ENCODE data around the gene HMG20B.

HMG20B gene

GRCh38 chr19:3572855-3573161, at the start of gene HMG20B:
Gene HMG20B, plus strand, starts transcription at chr19:3572944. Its CDS starts 366 bp downstream, at chr19:3573310.
- TF ChIP-seq CTCF (IDR thresholded peaks at IDR 0.05; ENCODE audit: insufficient read depth, low read length, missing control alignments) = no peak
- H3K4me3 ChIP-seq (ENCODE audit: low read depth, low read length) = peak within 1 kb of the TSS; percentile 82
- POLR2A ChIA-PET = no interaction called here

DNA sequence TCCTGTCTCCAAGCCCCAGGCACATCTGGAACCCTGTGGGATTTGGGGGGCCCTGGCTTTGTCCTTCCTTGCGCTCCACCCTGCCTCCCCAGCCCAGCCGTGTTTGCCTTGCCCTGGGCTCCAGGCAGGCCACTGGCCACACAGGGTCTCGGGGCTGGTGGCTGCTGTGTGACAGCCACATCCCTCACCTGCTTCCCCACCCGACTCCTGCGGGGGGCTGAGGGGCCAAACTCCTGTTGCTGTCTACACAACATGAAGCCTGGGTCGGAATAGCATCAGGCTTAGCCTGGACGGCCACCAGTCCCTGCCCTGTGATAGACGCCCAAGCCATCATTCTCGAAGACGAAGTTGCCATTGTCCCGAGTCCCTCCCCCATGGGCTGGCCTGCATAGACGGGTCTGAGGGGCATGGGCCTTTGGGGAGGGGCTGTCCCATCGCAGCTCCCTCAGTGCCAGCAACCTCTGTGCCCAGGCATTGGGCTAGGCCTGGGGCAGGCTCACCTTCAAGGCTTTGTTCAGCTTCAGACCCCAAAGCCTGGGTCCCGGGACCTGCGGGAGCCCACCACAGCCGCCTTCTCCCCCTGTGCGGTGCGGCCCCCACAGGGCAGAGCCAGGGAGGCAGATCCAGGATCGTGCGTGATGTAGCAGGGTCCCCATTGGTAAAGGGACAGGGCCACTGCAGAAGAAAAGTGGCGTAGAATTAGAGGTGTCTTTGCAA, 49.2 kb upstream of the HMG20B start:
- POLR2A ChIA-PET = no interaction called here
- CTCF ChIA-PET = interaction anchor here (0.6 to 1.3 kb wide), 2 partner anchors 21 to 25 kb away, joined by 3 to 5 read pairs; no protein-coding TSS in a partner anchor
- TF ChIP-seq CTCF (IDR thresholded peaks at IDR 0.05; ENCODE audit: insufficient read depth, low read length, missing control alignments) = no peak
- H3K4me3 ChIP-seq (ENCODE audit: low read depth, low read length) = no peak overlapping the region
- DNase-seq (ENCODE audit: low read depth, low spot score) = no peak

More at GRCh38 chr19:3572855-3573161, at the start of gene HMG20B:
- CTCF ChIA-PET = no interaction called here
- DNase-seq (ENCODE audit: low read depth, low spot score) = no peak

GRCh38 chr19:3524078-3524842, 48.5 kb upstream of the HMG20B start:
- TF ChIP-seq CTCF (IDR thresholded peaks at IDR 0.05; ENCODE audit: insufficient read depth, low read length, missing control alignments) = no peak
- H3K4me3 ChIP-seq (ENCODE audit: low read depth, low read length) = no peak overlapping the region
- ChIA-PET POLR2A (no interaction called here), CTCF (interaction anchor here (1.3 kb wide), 1 partner anchor 21 kb away, joined by 5 read pairs; no protein-coding TSS in a partner anchor)
- no peak for DNase-seq (ENCODE audit: low read depth, low spot score)

GRCh38 chr19:3524904-3525451, 47.8 kb upstream of the HMG20B start:
- CTCF ChIA-PET = interaction anchor here (1.3 kb wide), 1 partner anchor 20 kb away, joined by 5 read pairs; no protein-coding TSS in a partner anchor
- no peak for TF ChIP-seq CTCF (IDR thresholded peaks at IDR 0.05; ENCODE audit: insufficient read depth, low read length, missing control alignments)
- H3K4me3 ChIP-seq (ENCODE audit: low read depth, low read length) = no peak overlapping the region
- DNase-seq (ENCODE audit: low read depth, low spot score) = no peak
- POLR2A ChIA-PET = no interaction called here

DNA sequence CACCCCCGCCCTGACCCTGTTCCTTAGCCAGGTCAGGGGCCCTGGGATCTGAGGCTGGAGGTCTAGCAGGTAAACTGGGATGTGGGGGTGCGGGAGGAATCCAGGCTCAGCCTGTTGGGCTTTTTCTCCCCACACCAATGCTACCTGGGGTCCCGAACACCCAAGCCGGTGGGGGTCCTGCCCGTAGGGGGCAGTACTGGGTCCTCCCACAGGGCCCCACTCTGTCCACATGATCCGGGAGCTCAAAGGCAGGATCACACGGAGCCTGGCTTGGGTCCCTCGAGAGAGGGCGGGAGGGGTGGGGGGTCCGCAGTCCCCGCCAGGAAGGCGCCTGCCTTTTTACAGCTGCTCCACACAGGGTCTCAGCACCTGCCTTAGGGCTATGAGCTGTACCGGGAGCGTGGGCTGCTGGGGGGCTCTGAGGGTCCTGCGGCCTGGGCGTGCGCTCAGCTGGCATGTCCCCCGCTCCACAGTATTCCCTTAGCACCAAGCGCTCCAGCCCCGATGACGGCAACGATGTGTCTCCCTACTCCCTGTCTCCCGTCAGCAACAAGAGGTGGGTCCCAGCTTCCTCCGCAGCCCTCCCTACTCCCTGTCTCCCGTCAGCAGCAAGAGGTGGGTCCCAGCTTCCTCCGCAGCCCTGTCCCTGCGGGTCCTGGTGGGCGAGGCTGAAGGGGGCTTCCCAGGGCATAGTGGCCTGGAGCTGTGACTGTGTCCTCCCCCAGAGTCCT, 46.1 kb upstream of the HMG20B start:
- DNase-seq (ENCODE audit: low read depth, low spot score) = no peak
- H3K4me3 ChIP-seq (ENCODE audit: low read depth, low read length) = no peak overlapping the region
- TF ChIP-seq CTCF (IDR thresholded peaks at IDR 0.05; ENCODE audit: insufficient read depth, low read length, missing control alignments) = no peak
- CTCF ChIA-PET = interaction anchor here (1.0 to 2.8 kb wide), 3 partner anchors 12 to 30 kb away, joined by 3 to 17 read pairs (median 3); no protein-coding TSS in a partner anchor
- POLR2A ChIA-PET = no interaction called here
